ENCODE measurements around the gene SLC7A9. TPM values are rescaled to one million over a fixed set of nuclear protein-coding genes. Genes with fewer than 3 reads are reported as not detected.

Gene SLC7A9
- total and polyA plus RNA-seq, 10 of the 15 experiments (the other 5 are each of a cell fraction or from before 2014, with no cell fraction given): 0.13 to 0.17 TPM; not detected in 8

DNA sequence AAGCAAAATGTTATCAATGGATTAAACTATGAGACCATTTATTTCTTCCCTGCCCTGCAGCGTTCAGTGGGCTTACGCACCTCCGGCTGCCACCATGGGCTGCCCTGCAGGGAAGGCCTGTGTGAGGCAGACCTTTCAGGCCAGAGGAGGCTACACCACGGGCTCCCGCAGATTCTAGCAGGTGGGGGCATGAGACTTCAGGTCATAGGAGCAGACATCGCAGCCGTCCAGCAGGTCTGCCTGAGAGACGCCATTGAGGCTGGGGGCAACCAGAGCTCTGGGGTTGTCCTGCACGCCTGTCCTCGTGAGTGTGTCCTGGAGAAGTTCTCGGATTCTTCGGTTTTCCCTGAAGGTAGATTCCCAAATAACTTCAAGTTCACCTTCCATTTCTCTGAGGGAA is 9.4 kb upstream of the SLC7A9 start:
- no peaks in the 10 kb centered on the region for H3K36me3 ChIP-seq (ENCODE audit: control insufficient read depth in 2 of 2, insufficient read depth in 2 of 2, low read length in 1 of 2)
- FAIRE-seq (no peak), ATAC-seq (no peak), DNase-seq (ENCODE audit: low read depth, low spot score) (no peak)
- H3K4me1 ChIP-seq (ENCODE audit: control insufficient read depth, insufficient read depth, low read length): no peaks in the 10 kb centered on the region
- H3K9me3 ChIP-seq (replicated peaks; ENCODE audit: control insufficient read depth, insufficient read depth, low read length): no peaks in the 10 kb centered on the region
- in situ Hi-C loops (cut with MboI): no loop called here
- no peak overlapping the region for H3K4me2 ChIP-seq (ENCODE audit: control insufficient read depth, insufficient read depth)
- RAD21 ChIA-PET (ENCODE audit: unreplicated experiment): no interaction called here
- intact Hi-C loops (cut with micrococcal nuclease; ENCODE audit: unreplicated experiment): no loop called here
- no peaks in the 10 kb centered on the region for H4K20me1 ChIP-seq (ENCODE audit: control insufficient read depth, insufficient read depth)
- no TSS peak for BruUV-seq (replicated peaks)
- H2AFZ ChIP-seq (ENCODE audit: control insufficient read depth, low read depth, low read length): no peak overlapping the region
- POLR2A ChIA-PET: no interaction called here
- H3K79me2 ChIP-seq (ENCODE audit: control insufficient read depth, insufficient read depth, low read length): no peaks in the 10 kb centered on the region
- H3K27me3 ChIP-seq (replicated peaks in 1 of 2; ENCODE audit: control insufficient read depth in 2 of 2, insufficient read depth in 2 of 2, low read length in 1 of 2): no peaks in the 10 kb centered on the region
- H3K27ac ChIP-seq (ENCODE audit: control insufficient read depth, insufficient read depth): no peak overlapping the region
- CTCF ChIA-PET: no interaction called here
- SMC1A ChIA-PET (ENCODE audit: uncharacterized antibody, unreplicated experiment): no interaction called here
- no peak overlapping the region for H3K9ac ChIP-seq (ENCODE audit: control insufficient read depth, insufficient read depth, low read length)
- H3K4me3 ChIP-seq: no peak overlapping the region
- no peak for TF ChIP-seq SMC3 (IDR thresholded peaks at IDR 0.05; ENCODE audit: borderline replicate concordance, low read length)
- TF ChIP-seq CREM (IDR thresholded peaks at IDR 0.05; ENCODE audit: low read depth): no peak
- TF ChIP-seq, protein P1, sequence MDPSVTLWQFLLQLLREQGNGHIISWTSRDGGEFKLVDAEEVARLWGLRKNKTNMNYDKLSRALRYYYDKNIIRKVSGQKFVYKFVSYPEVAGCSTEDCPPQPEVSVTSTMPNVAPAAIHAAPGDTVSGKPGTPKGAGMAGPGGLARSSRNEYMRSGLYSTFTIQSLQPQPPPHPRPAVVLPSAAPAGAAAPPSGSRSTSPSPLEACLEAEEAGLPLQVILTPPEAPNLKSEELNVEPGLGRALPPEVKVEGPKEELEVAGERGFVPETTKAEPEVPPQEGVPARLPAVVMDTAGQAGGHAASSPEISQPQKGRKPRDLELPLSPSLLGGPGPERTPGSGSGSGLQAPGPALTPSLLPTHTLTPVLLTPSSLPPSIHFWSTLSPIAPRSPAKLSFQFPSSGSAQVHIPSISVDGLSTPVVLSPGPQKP (IDR thresholded peaks at IDR 0.05; ENCODE audit: low read depth, low read length): no peak
- TF ChIP-seq, protein P2, sequence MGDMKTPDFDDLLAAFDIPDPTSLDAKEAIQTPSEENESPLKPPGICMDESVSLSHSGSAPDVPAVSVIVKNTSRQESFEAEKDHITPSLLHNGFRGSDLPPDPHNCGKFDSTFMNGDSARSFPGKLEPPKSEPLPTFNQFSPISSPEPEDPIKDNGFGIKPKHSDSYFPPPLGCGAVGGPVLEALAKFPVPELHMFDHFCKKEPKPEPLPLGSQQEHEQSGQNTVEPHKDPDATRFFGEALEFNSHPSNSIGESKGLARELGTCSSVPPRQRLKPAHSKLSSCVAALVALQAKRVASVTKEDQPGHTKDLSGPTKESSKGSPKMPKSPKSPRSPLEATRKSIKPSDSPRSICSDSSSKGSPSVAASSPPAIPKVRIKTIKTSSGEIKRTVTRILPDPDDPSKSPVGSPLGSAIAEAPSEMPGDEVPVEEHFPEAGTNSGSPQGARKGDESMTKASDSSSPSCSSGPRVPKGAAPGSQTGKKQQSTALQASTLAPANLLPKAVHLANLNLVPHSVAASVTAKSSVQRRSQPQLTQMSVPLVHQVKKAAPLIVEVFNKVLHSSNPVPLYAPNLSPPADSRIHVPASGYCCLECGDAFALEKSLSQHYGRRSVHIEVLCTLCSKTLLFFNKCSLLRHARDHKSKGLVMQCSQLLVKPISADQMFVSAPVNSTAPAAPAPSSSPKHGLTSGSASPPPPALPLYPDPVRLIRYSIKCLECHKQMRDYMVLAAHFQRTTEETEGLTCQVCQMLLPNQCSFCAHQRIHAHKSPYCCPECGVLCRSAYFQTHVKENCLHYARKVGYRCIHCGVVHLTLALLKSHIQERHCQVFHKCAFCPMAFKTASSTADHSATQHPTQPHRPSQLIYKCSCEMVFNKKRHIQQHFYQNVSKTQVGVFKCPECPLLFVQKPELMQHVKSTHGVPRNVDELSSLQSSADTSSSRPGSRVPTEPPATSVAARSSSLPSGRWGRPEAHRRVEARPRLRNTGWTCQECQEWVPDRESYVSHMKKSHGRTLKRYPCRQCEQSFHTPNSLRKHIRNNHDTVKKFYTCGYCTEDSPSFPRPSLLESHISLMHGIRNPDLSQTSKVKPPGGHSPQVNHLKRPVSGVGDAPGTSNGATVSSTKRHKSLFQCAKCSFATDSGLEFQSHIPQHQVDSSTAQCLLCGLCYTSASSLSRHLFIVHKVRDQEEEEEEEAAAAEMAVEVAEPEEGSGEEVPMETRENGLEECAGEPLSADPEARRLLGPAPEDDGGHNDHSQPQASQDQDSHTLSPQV (IDR thresholded peaks at IDR 0.05): no peak
- TF ChIP-seq YY1 (IDR thresholded peaks at IDR 0.05; ENCODE audit: low read depth, low read length): no peak
- no peak for TF ChIP-seq IKZF1 (conservative IDR thresholded peaks at IDR 0.05)
- no peak for TF ChIP-seq DPF2 (IDR thresholded peaks at IDR 0.05)
- TF ChIP-seq ZNF24 (IDR thresholded peaks at IDR 0.05): no peak
- TF ChIP-seq, protein P3, sequence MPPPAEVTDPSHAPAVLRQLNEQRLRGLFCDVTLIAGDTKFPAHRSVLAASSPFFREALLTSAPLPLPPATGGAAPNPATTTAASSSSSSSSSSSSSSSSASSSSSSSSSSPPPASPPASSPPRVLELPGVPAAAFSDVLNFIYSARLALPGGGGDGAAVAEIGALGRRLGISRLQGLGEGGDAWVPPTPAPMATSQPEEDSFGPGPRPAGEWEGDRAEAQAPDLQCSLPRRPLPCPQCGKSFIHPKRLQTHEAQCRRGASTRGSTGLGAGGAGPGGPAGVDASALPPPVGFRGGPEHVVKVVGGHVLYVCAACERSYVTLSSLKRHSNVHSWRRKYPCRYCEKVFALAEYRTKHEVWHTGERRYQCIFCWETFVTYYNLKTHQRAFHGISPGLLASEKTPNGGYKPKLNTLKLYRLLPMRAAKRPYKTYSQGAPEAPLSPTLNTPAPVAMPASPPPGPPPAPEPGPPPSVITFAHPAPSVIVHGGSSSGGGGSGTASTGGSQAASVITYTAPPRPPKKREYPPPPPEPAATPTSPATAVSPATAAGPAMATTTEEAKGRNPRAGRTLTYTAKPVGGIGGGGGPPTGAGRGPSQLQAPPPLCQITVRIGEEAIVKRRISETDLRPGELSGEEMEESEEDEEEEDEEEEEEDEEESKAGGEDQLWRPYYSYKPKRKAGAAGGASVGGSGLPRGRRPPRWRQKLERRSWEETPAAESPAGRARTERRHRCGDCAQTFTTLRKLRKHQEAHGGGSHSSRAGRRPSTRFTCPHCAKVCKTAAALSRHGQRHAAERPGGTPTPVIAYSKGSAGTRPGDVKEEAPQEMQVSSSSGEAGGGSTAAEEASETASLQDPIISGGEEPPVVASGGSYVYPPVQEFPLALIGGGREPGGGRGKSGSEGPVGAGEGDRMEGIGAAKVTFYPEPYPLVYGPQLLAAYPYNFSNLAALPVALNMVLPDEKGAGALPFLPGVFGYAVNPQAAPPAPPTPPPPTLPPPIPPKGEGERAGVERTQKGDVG (CRISPR knock-in tag; IDR thresholded peaks at IDR 0.05): no peak
- TF ChIP-seq JUND (IDR thresholded peaks at IDR 0.05; ENCODE audit: low read depth, low read length): no peak
- TF ChIP-seq HDGF (IDR thresholded peaks at IDR 0.05): no peak
- no peak for TF ChIP-seq PAX8 (IDR thresholded peaks at IDR 0.05)
- 92% methylated on average over 12 of the region's 12 CpGs for WGBS (ENCODE audit: insufficient coverage, insufficient replicate concordance, low lambda C conversion rate, missing lambda C conversion rate)
